ENCODE data around the gene LTF. TPM values are rescaled to one million over a fixed set of nuclear protein-coding genes. Genes with fewer than 3 reads are reported as not detected.

LTF gene
- total RNA-seq, 1 experiment from 2014 or later: not detected

GRCh38 chr3:46401579-46401978 lies 63.1 kb downstream of the LTF start:
- no peak for TF ChIP-seq RAD21 (IDR thresholded peaks at IDR 0.05; ENCODE audit: low read depth)
- TF ChIP-seq EZH2phosphoT487 (IDR thresholded peaks at IDR 0.05; ENCODE audit: borderline replicate concordance): no peak
- no peak for TF ChIP-seq ZBTB33 (IDR thresholded peaks at IDR 0.05; ENCODE audit: extremely low read depth, insufficient replicate concordance, low read length)
- no peak for TF ChIP-seq MAX (IDR thresholded peaks at IDR 0.05)
- no peak for TF ChIP-seq CTCF (IDR thresholded peaks at IDR 0.05 in 2 of 3, conservative IDR thresholded peaks at IDR 0.05 in 1 of 3; ENCODE audit: borderline replicate concordance in 1 of 3, insufficient read depth in 1 of 3, low read depth in 2 of 3, low read length in 2 of 3)
- no peak for TF ChIP-seq SIN3A (IDR thresholded peaks at IDR 0.05; ENCODE audit: low read depth)
- no peak for TF ChIP-seq SRF (IDR thresholded peaks at IDR 0.05; ENCODE audit: low read depth)
- TF ChIP-seq ELF1 (IDR thresholded peaks at IDR 0.05; ENCODE audit: borderline replicate concordance, low read depth): no peak
- no peak for TF ChIP-seq JUND (IDR thresholded peaks at IDR 0.05)
- TF ChIP-seq REST (IDR thresholded peaks at IDR 0.05; ENCODE audit: low read depth): no peak
- TF ChIP-seq EZH2 (IDR thresholded peaks at IDR 0.05): no peak
- TF ChIP-seq CBX3 (IDR thresholded peaks at IDR 0.05; ENCODE audit: low read depth): no peak
- no peak for TF ChIP-seq TCF7L2 (IDR thresholded peaks at IDR 0.05; ENCODE audit: borderline replicate concordance, extremely low read depth, insufficient read depth, insufficient read length)
- no peak for TF ChIP-seq YY1 (IDR thresholded peaks at IDR 0.05; ENCODE audit: extremely low read depth, insufficient replicate concordance, low read depth, low read length)
- no peak for TF ChIP-seq EGR1 (IDR thresholded peaks at IDR 0.05; ENCODE audit: low read depth)
- no peak for TF ChIP-seq FOSL1 (IDR thresholded peaks at IDR 0.05; ENCODE audit: low read depth)
- no peak overlapping the region for H3K9ac ChIP-seq (ENCODE audit: low read length)
- no peaks in the 10 kb centered on the region for H3K36me3 ChIP-seq (ENCODE audit: control insufficient read depth in 1 of 2, insufficient read depth in 2 of 2, low read length in 2 of 2)
- H3K4me3 ChIP-seq (replicated peaks in 1 of 2; ENCODE audit: low read depth in 1 of 2, low read length in 2 of 2): no peak overlapping the region
- BruUV-seq (replicated peaks): no TSS peak
- intact Hi-C loops (cut with micrococcal nuclease): no loop called here
- no peak overlapping the region for H2AFZ ChIP-seq (ENCODE audit: low read depth, low read length, poor library complexity, severe bottlenecking)
- peaks cover 0 to 2% of the 10 kb centered on the region in 2 experiments; a peak in 1 of 4 replicates for H3K4me1 ChIP-seq (ENCODE audit: control insufficient read depth in 1 of 2, insufficient read depth in 2 of 2, low read length in 2 of 2)
- no peaks in the 10 kb centered on the region for H4K20me1 ChIP-seq (ENCODE audit: insufficient read depth)
- CTCF ChIA-PET: no interaction called here
- H3K27me3 ChIP-seq (ENCODE audit: insufficient read depth, low read length): no peaks in the 10 kb centered on the region
- DNase-seq (ENCODE audit: low read depth, low spot score) (no peak), ATAC-seq (no peak)
- H3K27ac ChIP-seq (ENCODE audit: low read depth, low read length): no peak overlapping the region
- no peaks in the 10 kb centered on the region for H3K9me3 ChIP-seq (ENCODE audit: control insufficient read depth in 1 of 2, insufficient read depth in 1 of 2, low read depth in 1 of 2, low read length in 2 of 2)
- H3K9me2 ChIP-seq (ENCODE audit: insufficient read depth): no peaks in the 10 kb centered on the region
- no peaks in the 10 kb centered on the region for H3K79me2 ChIP-seq (ENCODE audit: insufficient read depth, low read length)
- no peak overlapping the region for H3K4me2 ChIP-seq (ENCODE audit: low read length)
- POLR2A ChIA-PET: no interaction called here
- RAD21 ChIA-PET (ENCODE audit: low non-redundant PET in 1 of 2, low total read pairs in 2 of 2, uncharacterized antibody in 2 of 2, unreplicated experiment in 2 of 2): no interaction called here
